HG03039 (cell line): ENCODE data around the gene SEMG2.

Experiments used
- ATAC-seq: cut with Tn5 transposase; IDR thresholded peaks from one replicate; pipeline ENCODE4 v1.9.1; 2021; ENCODE audit warnings: mild to moderate bottlenecking, moderate library complexity; ENCODE audit not compliant: unreplicated experiment

SEMG2 gene, protein sequence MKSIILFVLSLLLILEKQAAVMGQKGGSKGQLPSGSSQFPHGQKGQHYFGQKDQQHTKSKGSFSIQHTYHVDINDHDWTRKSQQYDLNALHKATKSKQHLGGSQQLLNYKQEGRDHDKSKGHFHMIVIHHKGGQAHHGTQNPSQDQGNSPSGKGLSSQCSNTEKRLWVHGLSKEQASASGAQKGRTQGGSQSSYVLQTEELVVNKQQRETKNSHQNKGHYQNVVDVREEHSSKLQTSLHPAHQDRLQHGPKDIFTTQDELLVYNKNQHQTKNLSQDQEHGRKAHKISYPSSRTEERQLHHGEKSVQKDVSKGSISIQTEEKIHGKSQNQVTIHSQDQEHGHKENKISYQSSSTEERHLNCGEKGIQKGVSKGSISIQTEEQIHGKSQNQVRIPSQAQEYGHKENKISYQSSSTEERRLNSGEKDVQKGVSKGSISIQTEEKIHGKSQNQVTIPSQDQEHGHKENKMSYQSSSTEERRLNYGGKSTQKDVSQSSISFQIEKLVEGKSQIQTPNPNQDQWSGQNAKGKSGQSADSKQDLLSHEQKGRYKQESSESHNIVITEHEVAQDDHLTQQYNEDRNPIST

DNA sequence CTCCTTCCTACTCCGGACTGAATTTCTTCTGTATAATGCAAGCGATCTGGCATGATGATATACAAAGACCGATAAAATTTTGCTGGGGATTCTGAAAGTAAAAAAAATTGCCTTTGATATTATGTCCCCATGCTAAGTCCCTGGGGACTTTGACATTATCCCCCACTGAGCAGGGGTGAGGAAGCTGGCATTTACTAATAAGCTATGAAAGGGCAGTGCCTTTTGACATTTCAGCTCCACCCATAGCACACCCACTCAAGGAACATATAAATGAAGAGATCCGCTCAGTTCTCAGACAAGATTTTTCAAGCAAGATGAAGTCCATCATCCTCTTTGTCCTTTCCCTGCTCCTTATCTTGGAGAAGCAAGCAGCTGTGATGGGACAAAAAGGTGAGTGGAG lies at the start of gene SEMG2:
SEMG2 (plus strand) TSS at position 298 of the 400 bp plus-strand sequence; CDS start at position 315, 17 bp downstream.
- no peak for ATAC-seq

GRCh38 chr20:45173522-45173921 lies 47.7 kb upstream of the SEMG2 start:
- ATAC-seq: no peak

DNA sequence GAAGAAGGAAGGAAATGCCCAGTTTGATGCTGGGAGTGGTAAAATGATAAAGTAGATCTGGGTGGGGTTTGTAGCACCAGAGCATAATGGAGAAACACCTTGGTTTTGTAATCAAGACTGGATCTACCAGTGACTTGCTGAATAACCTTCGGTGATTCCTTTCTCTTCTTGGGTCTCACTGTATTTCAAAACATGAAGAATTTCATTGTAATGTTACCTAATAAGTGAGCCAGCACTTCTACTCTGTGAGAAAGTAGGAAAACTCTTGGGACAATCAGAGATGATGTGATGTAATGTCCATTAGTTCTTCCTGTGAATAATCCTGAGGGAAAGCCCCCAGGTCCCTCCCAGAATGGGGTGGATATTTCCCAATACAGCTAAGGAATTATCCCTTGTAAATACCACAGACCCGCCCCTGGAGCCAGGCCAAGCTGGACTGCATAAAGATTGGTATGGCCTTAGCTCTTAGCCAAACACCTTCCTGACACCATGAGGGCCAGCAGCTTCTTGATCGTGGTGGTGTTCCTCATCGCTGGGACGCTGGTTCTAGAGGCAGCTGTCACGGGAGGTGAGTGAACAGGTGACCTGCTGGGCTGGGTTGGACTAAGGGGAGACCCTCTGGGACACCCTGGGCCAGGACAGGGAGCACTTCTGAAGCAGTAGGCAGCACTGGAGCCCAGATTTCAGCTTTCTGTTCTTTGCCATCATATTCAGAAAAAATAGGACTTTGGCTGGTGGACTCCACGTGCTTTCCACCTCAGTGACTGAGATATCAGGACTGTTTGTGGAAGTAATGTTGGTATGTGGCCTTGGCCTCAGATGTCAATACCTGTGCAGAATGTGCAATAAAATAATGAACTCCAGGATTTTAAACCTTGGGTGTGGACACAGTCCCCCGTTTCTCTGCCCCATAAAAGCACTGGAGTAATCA lies 46.5 kb upstream of the SEMG2 start, which contains the start of gene PI3:
PI3 (plus strand) TSS at position 469 of the 931 bp plus-strand sequence; CDS start at position 490, 21 bp downstream.
- ATAC-seq: no peak

- ATAC-seq: no peak
These were observed 44.5 kb upstream of the SEMG2 start for GRCh38 chr20:45176526-45177267.

- no peak for ATAC-seq
These were observed 42.0 kb upstream of the SEMG2 start for GRCh38 chr20:45179166-45179565.

GRCh38 chr20:45181639-45182038 lies 39.5 kb upstream of the SEMG2 start:
- no peak for ATAC-seq

DNA sequence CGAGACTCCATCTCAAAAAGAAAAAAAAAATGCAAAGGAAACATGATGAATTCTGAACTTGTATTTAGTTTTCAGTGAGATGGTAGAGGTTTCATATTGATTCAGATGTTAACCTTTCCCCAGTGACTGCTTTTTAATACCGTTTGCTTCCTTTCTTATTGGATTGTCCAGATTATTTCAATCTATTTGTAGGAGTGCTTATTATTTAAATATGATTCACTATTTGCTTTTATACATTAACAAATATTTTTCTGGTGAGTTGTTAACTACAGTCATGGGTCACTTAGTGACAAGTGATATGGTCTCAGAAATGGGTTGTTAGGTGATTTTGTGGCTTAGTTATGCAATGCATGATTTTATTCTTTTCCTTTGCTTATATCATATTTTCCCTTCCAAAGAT lies 38.1 kb upstream of the SEMG2 start:
- no peak for ATAC-seq

- no peak for ATAC-seq
These were observed 33.5 kb upstream of the SEMG2 start for GRCh38 chr20:45187693-45188092.

- no peak for ATAC-seq
These were observed 32.0 kb upstream of the SEMG2 start for GRCh38 chr20:45189067-45189609.

GRCh38 chr20:45189861-45190260 lies 31.3 kb upstream of the SEMG2 start:
- no peak for ATAC-seq

DNA sequence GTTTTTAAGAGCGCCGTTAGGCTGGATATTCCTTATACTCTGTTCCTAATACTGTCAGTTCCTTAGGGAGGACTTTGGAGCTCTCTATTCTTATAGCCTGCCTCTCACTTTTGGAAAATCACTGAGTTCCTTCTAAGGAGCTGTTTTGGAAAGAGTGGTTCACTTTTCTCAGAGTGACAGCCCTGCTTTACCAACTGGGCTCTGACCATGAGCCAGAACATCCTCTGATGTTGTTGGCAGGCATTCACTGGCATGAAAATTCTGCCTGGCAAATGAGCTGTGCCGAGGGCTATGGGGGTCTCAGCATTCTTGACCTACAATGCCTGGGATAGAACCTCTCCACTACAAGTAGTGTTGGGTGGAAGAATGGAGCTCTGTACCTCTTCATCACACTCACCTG lies 29.2 kb upstream of the SEMG2 start:
- no peak for ATAC-seq

- no peak for ATAC-seq
These were observed 27.8 kb upstream of the SEMG2 start for GRCh38 chr20:45193331-45193730.

DNA sequence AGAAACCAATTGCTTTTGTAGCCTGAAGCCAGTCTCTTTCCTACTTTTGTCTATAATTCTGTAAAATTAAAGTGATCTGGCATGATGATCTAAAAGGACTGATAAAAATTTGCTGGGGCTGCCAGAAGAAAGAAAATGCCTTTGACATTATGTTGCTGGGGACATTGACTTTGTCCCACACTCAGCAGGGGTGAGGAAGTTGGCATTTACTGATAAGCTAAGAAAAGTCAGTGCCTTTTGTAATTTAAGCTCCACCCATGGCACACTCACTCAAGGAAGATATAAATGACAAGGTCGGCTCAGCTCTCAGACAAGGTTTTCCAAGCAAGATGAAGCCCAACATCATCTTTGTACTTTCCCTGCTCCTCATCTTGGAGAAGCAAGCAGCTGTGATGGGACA lies 14.4 kb upstream of the SEMG2 start, which contains the start of gene SEMG1:
SEMG1 (plus strand) TSS at position 309 of the 400 bp plus-strand sequence; CDS start at position 330, 21 bp downstream.
- no peak for ATAC-seq

DNA sequence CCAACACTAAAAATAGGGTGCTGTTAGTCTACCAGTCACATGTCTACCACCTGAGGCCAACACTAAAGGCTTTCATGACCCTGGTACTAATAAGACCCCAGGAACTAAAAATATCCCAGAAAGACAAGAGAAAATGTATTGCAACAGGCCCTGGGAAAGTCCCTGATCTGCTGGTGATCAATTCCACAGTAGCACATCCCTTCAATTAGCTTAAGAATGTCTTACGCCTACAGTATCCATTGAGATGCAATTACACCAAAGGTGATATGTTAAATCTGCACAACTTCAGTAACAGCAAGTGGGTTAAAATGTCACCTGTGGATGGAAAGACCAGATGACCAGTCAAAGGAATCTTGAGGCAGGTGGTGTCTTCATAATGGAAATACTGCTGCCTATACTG lies 11.2 kb upstream of the SEMG2 start:
- ATAC-seq: no peak

GRCh38 chr20:45211569-45212474 lies 9.4 kb upstream of the SEMG2 start:
- no peak for ATAC-seq

- ATAC-seq: no peak
These were observed 8.3 kb upstream of the SEMG2 start for GRCh38 chr20:45212836-45213235.

DNA sequence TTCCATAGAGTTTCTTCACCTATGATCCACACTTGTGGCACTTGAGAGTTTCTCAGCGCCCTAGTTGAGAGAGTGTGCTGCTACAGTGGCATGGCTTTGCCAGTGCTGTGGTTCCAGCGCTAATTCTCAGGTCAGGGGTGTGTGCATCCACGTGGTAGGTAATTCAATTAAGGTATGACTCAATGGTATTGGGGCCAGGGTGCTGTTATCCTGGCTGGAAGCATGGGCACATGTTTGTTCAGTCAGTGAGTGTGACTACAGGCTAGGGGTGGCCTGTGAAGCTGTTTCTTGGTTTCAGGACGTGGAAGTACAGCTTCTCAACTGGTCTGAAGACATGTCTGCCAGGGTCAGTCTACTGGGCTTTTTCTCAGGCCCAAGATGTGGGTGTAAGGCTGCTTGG lies 3.0 kb upstream of the SEMG2 start:
- ATAC-seq: no peak

DNA sequence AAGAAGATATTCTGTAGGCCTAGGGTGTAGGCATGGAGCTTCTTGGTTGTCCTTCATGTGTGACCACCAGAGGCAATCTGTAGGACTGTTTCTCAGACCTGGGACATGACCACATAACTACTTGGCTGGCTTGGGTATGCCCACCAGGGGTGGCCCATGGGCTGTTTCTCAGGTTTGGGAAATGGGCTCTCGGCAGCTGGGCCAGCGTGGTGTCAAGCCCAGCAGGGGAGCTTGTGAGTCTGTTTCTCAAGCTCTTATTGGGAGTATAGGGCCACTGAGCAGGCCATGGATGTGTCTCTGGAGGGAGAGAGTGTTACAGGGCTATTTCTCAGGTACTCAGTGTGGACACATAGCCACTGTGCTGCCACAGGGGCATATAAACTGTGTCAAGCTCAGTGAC lies 2.5 kb upstream of the SEMG2 start:
- no peak for ATAC-seq

DNA sequence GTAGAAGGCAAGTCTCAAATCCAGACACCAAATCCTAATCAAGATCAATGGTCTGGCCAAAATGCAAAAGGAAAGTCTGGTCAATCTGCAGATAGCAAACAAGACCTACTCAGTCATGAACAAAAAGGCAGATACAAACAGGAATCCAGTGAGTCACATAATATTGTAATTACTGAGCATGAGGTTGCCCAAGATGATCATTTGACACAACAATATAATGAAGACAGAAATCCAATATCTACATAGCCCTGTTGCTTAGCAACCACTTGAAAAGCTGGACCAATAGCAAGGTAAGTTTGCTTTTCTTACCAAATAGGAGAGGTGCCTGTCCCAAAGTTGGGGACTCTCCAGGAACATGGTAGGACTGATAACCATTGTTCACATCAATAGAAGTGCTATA lies 2.0 kb downstream of the SEMG2 start:
- no peak for ATAC-seq
